Lower lobe of right lung (tissue), 2 donors: Measurements from ENCODE around the gene TRIP11. TPM values are rescaled to one million over a fixed set of nuclear protein-coding genes. Genes with fewer than 3 reads are reported as not detected.
A peak's percentile ranks its signal among the peaks of the same experiment; 100 is the strongest.

Source experiments
- ATAC-seq, 2 donors: fragments of 200-7000 bp; cut with Tn5 transposase; one replicate each; pipeline ENCODE4 v1.9.1; 2020 to 2022; ENCODE audit warnings: mild to moderate bottlenecking in 2 of 2, moderate library complexity in 2 of 2
- DNase-seq: peaks from one replicate; pipeline ENCODE4 v3.0.0-alpha.2; 2020
- H3K27ac ChIP-seq: fragments of 200-600 bp; one replicate; pipeline ENCODE4 v1.8.0; 2022
- H3K27me3 ChIP-seq: fragments of 200-600 bp; one replicate; pipeline ENCODE4 v1.8.0; 2022; ENCODE audit warnings: low read depth
- H3K36me3 ChIP-seq: fragments of 200-600 bp; one replicate; pipeline ENCODE4 v1.8.0; 2022; ENCODE audit warnings: mild to moderate bottlenecking
- H3K4me1 ChIP-seq: fragments of 200-600 bp; one replicate; pipeline ENCODE4 v1.8.0; 2022
- H3K4me3 ChIP-seq: fragments of 200-600 bp; one replicate; pipeline ENCODE4 v1.8.0; 2022; ENCODE audit warnings: mild to moderate bottlenecking
- H3K9me3 ChIP-seq: fragments of 200-600 bp; one replicate; pipeline ENCODE4 v1.8.0; 2022
- CTCF ChIP-seq: fragments of 200-600 bp; IDR thresholded peaks from one replicate; pipeline ENCODE4 v1.8.0; 2022; ENCODE audit warnings: antibody characterized with exemption, mild to moderate bottlenecking
- intact Hi-C: fragments of 100-400 bp; cut with DNase I; formaldehyde crosslinking; loops from one replicate; pipeline ENCODE4 v1.11.0; 2022
- total RNA-seq: library from RNA; stranded (reverse); fragmentation: NEBNext Ultra II Directional; extraction: Animal tissue kit (Norgen Biotek cat#: 25700); gene quantifications from one replicate; pipeline ENCODE4 v1.2.1, GENCODE V29; 2021
- donor health status: DM: no; HTN: yes; CAD: no; lungs with severe emphysema.

The TRIP11 gene
- total RNA-seq, 1 donor from 2014 or later = 62.6 TPM

- intact Hi-C loops = no loop called here
- no peaks in the 10 kb centered on the region for H3K27me3 ChIP-seq
- no peak overlapping the region for H3K4me3 ChIP-seq
- H3K4me1 ChIP-seq = no peaks in the 10 kb centered on the region
- no peak for TF ChIP-seq CTCF
- H3K9me3 ChIP-seq = no peaks in the 10 kb centered on the region
- H3K36me3 ChIP-seq = no peaks in the 10 kb centered on the region
- no peak overlapping the region for H3K27ac ChIP-seq
- ATAC-seq (no peak), DNase-seq (no peak)
Measured at GRCh38 chr14:91953170-91953985, 86.5 kb downstream of the TRIP11 start.

- Histone ChIP-seq H3K27me3 (peaks cover 6% of the 10 kb centered on the region), H3K4me3 (peak within 1 kb of the TSS; percentile 69), H3K4me1 (peaks cover 22% of the 10 kb centered on the region), H3K36me3 (no peaks in the 10 kb centered on the region), H3K27ac (peak within 1 kb of the TSS; percentile 81), H3K9me3 (no peaks in the 10 kb centered on the region)
- peak; percentile 79 for DNase-seq
- intact Hi-C loops = no loop called here
- no peak for TF ChIP-seq CTCF
- ATAC-seq = peak; percentile 89 to 94
Measured at GRCh38 chr14:91947475-91948184, 92.2 kb downstream of the TRIP11 start, which contains the start of gene FBLN5. Gene FBLN5 (minus strand): TSS chr14:91947694. CDS start chr14:91947229, 465 bp downstream.

DNA sequence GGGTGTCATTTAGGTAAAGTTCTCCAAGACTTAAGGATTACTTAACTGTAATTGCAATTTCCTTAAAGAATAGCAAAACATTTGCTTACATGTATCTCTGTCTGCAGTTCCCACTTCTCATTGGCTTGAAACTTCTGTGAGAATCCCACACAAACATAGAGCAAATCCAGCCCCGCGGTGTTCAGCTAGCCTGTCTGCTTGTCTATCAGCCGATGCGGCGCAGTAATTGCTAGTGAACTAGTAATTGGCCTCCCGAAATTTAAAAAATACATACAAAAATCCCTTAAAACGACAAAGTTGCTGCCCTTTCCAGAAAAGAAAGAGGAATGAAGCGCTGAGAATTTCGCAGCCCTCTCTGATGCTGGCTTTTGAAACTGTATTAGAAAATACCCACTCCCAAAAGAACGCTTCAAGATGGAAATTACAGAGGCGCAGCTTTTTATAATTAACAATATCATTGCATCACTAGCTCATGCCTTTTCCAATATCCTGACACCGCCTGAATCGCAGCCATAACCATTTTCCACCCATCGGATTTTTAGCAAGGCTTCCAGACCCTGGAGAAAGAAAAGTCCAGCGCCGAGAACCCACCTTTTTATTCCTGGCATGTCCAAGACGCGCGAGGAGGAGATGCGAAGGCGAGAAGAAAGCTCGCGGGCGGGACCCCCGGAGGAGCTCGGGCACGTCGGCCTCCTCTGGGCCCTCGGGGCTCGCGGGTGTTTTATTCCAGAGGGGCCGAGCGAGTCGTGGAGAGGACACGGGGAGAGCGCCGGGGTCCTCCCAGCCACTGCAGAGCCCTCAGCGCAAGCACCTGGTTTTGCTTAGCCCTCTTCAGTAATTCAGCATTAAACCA, 93.0 kb downstream of the TRIP11 start:
- Histone ChIP-seq H3K9me3 (no peaks in the 10 kb centered on the region), H3K4me3 (peak overlapping the region; percentile 69), H3K27me3 (peaks cover 6% of the 10 kb centered on the region), H3K4me1 (peaks cover 29% of the 10 kb centered on the region), H3K36me3 (no peaks in the 10 kb centered on the region), H3K27ac (peak overlapping the region; percentile 81)
- peak; percentile 52 for DNase-seq
- peak in 1 of 2 donors; percentile 28 for ATAC-seq
- no peak for TF ChIP-seq CTCF
- intact Hi-C loops = no loop called here

DNA sequence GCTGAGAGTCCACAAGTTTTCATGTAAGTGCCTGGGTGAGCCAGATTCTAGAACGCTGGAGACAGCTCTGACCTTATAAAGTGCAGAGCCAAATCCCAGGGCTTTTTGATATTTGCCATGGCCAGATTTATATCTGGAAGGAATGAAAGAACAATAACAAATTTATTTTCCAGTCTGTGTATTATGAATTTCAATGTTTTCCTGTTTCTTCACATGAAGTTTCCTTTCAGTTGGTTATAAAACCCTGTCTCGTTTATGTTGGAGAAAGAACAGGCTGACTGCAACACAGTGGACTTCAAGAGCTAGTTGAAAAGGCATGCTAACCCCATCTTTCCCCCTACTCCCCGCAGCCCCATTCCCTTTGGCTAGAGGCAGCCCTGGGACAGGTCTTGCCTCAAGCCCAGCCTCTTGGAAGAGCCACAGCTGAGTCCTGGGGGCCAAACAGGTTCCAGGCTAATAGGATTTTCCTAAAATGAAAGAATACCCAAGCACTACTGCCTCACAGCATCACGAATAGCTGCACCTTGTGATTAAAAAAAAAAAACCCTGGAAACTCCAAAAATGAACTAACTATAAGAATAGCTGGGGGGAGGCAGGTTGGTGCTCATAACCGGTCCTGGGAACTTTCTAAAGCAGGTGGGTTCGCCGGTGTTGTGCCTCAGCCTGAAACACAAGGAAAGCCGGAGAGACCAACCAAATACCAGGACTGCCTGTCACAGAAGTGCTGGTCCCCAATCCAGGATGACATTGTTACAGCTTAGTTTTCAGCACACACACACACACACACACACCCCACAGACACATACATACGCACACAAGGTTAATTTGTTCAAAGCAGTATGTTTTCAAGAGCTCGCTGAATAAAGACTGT, 93.9 kb downstream of the TRIP11 start:
- peaks cover 6% of the 10 kb centered on the region for H3K27me3 ChIP-seq
- H3K36me3 ChIP-seq = no peaks in the 10 kb centered on the region
- intact Hi-C loops = no loop called here
- no peaks in the 10 kb centered on the region for H3K9me3 ChIP-seq
- DNase-seq = no peak
- peak in 1 of 2 donors; percentile 22 for ATAC-seq
- no peak for TF ChIP-seq CTCF
- peak overlapping the region; percentile 69 for H3K4me3 ChIP-seq
- peaks cover 29% of the 10 kb centered on the region for H3K4me1 ChIP-seq
- peak overlapping the region; percentile 81 for H3K27ac ChIP-seq
